A673 (cell line): ENCODE measurements around the gene CFAP61.
A peak's percentile ranks its signal among the peaks of the same experiment; 100 is the strongest.

Experiments used
- CTCF ChIP-seq: fragments of 300-800, 200-600 bp; sonication (generic); conservative IDR thresholded peaks from 2 replicates; pipeline ENCODE4 v1.5.1; 2017; ENCODE audit warnings: low read depth, mild to moderate bottlenecking, antibody characterized with exemption, low read length, moderate library complexity, mixed read lengths
- EZH2 ChIP-seq: fragments of 200-600 bp; sonication (generic); IDR thresholded peaks from 2 replicates; pipeline ENCODE4 v1.6.1; 2017; ENCODE audit warnings: borderline replicate concordance, low read depth, mild to moderate bottlenecking, mixed read lengths, antibody characterized with exemption, low read length; ENCODE audit not compliant: poor library complexity, severe bottlenecking

DNA sequence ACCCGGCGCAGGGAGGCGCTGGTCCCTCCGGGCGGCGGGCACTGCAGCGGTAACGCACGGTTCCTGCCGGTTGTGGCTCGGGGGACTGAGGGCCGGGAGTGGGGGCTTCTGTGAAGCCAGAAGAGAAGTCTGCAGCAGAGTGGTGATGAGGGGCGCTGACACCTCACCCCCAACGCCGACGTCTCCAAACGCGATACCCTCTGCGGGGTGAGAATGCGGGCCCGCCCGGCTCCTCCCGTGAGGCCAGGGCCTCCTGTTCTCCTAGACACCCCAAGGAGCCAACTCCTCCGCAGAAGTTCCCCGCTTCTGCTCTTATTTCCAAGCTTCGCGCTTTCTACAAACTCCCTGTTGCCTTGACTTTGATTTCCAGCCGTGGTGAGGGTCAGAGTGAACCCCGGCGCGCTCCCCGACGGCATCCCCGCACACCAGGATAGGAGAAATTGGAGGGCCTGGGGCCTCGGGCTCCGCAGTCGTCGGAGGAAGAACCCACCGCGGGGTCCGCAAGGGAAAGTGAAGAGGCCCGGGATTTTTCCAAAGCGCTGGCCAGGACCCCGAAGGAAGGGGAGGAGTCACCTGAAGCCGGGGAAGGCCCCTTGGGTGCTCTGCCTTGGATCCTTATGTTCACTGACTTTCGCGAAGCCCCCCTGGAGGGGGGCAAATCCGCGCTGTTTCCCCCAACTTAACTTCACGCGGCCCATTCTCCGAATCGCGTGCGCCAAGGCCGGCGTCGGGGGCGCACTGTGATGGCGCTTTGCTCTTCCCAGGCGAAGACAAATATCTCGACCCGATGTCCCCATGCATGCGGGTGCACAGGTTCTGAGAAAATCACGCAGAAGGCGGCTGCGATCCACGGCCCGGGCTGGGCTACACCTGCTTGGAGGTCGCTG, 312.5 kb downstream of the CFAP61 start:
- no peak for TF ChIP-seq CTCF
- peak; percentile 93 for TF ChIP-seq EZH2
